SW480 (cell line): ENCODE data around the gene OR1J2.
"Not testable (repeated sequence)": the region's sequence is repeated elsewhere in the genome, so short reads cannot be mapped to it uniquely, and the experiment has no call there.

Source experiments
- DNase-seq: peaks from one replicate; pipeline ENCODE4 v3.0.0-alpha.2; 2016; ENCODE audit warnings: low spot score

OR1J2 gene, protein sequence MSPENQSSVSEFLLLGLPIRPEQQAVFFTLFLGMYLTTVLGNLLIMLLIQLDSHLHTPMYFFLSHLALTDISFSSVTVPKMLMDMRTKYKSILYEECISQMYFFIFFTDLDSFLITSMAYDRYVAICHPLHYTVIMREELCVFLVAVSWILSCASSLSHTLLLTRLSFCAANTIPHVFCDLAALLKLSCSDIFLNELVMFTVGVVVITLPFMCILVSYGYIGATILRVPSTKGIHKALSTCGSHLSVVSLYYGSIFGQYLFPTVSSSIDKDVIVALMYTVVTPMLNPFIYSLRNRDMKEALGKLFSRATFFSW

GRCh38 chr9:122510502-122510901 lies at the start of gene OR1J2:
Gene OR1J2, plus strand, starts transcription at chr9:122510802. Its CDS starts 0 bp downstream, at chr9:122510802.
- no peak for DNase-seq

- peak; percentile 28 for DNase-seq
These were observed 46.6 kb upstream of the OR1J2 start for GRCh38 chr9:122463828-122464632.

DNA sequence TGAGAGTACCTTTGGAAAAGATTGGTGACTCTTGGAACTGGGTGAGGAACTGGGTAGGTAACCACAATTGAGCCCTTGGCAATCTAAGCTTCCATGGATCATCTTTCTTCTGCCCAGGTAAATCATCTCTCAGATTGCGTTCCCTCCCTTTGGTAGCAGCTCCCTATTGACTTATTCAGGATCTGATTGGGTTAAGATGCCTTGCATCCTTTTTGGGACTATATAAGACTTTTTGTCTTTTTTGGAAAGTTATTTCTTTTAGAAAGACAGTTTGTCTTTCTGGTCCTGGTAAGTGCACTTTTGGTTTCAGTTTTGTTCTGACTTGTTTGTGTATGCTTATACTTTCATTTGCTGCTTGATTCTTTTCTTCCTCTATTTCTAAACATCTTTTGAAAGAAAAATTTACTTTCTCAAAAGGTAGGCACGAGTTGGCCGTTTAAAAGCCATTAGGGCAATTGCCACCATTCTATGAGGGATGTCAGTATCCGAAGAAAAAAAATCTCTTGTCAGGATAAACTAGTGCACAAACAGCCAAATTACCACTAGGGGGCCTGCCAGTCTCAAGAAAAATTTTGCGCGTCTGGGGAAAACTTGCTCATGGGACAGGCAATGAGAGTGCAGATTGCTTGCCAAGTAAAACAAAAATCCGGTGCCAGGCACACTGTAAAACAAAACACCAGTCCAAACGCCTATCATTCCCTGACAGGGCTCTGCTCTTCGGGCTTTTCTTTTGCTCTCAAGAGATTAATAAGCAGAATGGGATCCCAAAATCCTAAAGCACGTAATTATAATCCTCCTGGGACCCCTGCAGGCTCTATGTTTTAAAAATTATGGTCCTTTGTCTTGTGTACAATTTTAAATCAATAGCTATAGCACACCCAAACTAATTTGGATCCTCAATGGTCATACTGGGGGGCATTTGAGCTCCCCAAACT lies 45.7 kb upstream of the OR1J2 start:
- DNase-seq, result peak; percentile 71

DNA sequence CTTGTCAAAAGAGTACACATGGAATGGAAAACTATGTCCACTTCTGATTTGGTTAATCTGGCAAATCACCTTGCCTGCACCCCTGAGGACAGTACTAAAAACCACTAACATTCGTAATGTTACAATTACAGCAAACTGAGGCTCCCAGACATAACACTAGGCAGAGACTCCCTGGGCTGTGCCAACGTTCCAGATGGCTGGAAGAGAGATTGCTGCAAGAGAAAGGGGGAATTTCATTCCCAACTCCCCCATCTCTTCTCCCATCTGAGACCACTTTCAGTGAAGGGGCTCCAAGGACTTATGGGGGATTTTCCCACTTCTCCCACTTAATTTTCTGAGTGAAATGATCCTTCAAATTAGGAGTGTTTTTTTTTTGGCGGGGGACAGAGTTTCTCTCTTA lies 44.1 kb upstream of the OR1J2 start:
- DNase-seq, result no peak

- DNase-seq, result no peak
These were observed 41.9 kb upstream of the OR1J2 start for GRCh38 chr9:122468735-122469134.

DNA sequence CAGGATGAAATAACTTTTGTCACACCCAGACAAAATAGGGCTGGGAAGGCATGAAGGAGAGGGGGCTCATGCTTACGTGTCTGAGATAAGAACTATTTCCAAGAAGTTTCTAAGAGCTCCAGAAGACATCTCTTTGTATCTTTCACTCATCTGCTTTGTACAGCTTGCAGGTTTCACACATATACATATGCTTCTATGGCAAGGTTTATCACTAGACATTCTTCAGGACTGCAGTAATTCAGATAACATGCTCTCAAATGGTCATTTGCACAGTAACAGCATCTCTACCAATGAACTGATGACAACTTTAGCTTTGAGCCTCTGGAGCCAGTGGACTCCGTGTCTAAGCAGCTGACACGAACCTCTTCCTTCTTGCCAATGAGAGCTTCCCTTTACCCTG lies 36.0 kb upstream of the OR1J2 start:
- DNase-seq, result no peak

GRCh38 chr9:122475717-122476116 lies 34.9 kb upstream of the OR1J2 start:
- no peak for DNase-seq

DNA sequence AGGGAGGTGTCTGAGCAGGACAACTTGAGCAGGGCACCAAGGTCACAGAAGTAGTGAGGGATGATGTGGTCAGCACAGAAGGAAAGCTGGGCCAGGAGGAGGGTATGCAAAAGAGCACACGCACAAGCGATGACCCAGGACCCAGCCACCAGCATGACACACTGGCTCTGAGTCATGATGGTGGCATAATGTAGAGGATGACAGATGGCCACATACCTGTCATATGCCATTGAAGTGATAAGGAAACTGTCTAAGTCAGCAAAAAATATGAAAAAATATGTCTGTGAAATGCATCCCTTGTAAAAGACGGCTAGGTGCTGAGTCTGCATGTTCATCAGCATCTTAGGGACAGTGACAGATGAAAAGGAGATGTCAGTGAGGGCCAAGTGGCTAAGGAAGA lies 33.3 kb upstream of the OR1J2 start:
- peak; percentile 6 for DNase-seq

GRCh38 chr9:122477826-122478225 lies 32.8 kb upstream of the OR1J2 start, which contains the start of gene OR1J1:
Gene OR1J1, minus strand, starts transcription at chr9:122477926. Its CDS starts 0 bp downstream, at chr9:122477926.
- no peak for DNase-seq

DNA sequence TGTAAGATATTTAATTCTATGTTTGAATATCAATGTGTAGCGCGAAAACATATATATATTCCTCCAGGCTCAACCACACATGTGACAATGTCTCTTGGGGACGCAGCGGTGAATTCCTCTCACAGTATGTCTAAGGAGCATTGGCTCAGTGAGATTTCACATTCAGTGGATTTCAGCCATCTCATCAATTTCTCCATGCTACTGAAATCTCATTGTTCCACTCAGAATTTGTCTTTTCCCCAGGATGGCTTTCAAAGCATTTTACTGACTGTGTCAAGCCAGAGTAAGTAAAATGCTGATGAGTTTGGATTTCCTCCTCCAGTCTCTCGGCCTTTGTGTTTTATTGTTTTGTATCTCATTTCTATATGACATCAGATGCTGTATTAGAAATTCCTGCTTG lies 31.5 kb upstream of the OR1J2 start:
- no peak for DNase-seq

DNA sequence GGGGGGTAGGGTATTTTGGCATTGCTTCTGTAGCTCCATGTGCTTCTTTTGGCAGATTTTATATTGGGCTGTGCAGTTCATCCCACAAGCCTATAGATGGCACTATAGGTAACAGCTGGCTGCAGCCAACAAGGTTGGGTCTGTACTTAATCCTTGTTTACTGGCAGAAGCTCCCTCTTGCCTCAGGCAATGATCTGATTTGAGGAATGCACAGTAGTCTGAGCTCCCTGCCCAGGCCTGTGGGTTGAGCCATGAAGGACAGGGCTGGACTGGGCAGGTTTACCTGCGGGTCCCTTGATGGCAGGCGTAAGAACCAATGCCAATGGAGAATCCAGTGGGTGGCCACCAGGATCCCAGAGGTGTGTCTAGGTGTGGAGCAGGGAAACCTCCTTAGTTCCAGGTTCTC lies 11.7 kb upstream of the OR1J2 start:
- DNase-seq, result peak; percentile 38

DNA sequence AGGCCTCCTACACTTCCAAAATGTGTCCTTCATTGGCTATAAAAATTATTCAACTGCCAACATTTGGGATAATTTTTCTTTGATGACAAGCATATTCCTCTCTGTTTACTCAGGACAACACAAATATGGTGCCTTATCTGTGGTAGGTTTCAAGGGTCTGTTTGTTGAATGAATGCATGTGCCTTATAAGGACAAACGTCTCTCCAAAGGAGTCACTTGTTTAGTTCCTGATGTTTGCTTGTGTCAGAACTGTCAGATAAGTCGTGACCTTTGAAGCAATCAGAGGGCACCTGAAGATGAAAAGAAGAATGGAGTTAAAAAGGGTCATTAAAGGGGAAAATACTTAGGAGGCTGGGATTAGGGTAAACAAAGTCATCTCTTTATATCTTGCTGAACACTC lies 3.6 kb upstream of the OR1J2 start:
- DNase-seq, result no peak

DNA sequence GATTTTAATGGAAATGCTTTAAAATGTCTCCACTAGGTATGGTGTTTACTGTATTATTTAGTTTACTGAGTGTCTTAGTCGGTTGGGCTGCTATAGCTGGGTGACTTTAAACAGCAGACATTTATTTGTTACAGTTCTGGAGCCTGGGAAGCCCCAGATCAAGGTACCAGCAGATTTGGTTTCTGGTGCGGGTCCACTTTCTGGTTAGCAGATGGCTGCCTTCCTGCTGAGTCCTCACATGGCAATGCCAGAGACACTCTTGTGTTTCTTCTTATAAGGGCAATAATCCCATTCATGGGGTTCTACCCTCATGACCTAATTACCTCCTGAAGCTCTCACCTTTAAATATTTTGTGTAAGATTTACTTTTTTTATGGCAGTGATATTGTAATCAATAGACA lies 7.6 kb downstream of the OR1J2 start:
- no peak for DNase-seq

GRCh38 chr9:122518841-122519240 lies 8.2 kb downstream of the OR1J2 start, which contains the start of gene OR1J4:
Gene OR1J4, plus strand, starts transcription at chr9:122519141. Its CDS starts 0 bp downstream, at chr9:122519141.
- DNase-seq, result no peak

DNA sequence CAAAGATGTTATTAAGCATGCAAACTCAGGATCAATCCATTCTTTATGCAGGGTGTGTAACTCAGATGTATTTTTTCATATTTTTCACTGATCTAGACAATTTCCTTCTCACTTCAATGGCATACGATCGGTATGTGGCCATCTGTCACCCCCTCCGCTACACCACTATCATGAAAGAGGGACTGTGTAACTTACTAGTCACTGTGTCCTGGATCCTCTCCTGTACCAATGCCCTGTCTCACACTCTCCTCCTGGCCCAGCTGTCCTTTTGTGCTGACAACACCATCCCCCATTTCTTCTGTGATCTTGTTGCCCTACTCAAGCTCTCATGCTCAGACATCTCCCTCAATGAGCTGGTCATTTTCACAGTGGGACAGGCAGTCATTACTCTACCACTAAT lies 8.8 kb downstream of the OR1J2 start:
- no peak for DNase-seq

- DNase-seq, result no peak
These were observed 16.0 kb downstream of the OR1J2 start for GRCh38 chr9:122526602-122527001.

DNA sequence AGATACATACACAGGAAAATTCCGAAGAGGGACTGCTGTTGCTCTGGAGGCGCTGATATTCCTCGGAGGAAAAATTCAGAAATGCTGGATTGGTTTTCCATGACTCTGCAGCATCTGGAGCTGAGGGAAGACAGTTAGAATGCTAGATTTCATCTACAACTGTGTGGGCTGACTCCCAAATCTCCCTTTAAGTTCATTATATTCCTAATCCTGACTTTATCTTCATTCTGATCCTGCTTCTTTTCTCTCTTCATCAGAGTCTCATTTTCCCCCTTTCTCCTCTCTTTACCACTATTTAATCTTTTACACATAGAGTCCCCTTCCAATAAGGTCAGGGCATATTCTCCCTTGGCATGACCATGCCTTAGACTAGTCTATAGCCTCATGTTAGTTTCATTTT lies 16.6 kb downstream of the OR1J2 start, which contains the start of gene OR1N1:
Gene OR1N1 (minus strand): TSS at position 101 of the 400 bp plus-strand sequence. CDS start 0 bp downstream, at position 101.
- DNase-seq, result no peak

GRCh38 chr9:122531157-122531556 lies 20.6 kb downstream of the OR1J2 start:
- not testable (repeated sequence) for DNase-seq

- no peak for DNase-seq
These were observed 25.5 kb downstream of the OR1J2 start for GRCh38 chr9:122536134-122536533.

GRCh38 chr9:122537066-122537465 lies 26.5 kb downstream of the OR1J2 start:
- not testable (repeated sequence) for DNase-seq

DNA sequence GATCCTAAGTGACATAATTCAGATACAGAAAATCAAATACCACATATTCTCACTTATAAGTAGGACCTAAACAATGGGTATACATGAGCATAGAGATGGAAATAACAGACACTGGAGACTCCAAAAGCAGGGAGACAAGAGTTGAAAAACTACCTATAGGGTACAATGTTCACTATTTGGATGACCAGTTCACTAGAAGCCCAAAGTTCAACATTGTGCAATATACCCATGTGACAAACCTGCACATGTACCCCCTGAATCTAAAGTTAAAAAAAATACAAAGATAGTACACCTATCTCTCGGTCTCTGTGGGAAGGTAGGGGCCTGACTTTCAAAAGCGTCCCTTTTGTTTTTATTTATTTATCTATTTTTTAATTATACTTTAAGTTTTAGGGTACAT lies 28.2 kb downstream of the OR1J2 start:
- DNase-seq, result no peak

GRCh38 chr9:122546196-122546595 lies 35.6 kb downstream of the OR1J2 start:
- DNase-seq, result no peak
